GM18519 (cell line): Measurements from ENCODE around the gene NUP98.

Source experiments
- ATAC-seq: cut with Tn5 transposase; IDR thresholded peaks from one replicate; pipeline ENCODE4 v1.9.1; 2021; ENCODE audit warnings: mild to moderate bottlenecking, moderate library complexity; ENCODE audit not compliant: unreplicated experiment, low FRiP score

Gene NUP98

DNA sequence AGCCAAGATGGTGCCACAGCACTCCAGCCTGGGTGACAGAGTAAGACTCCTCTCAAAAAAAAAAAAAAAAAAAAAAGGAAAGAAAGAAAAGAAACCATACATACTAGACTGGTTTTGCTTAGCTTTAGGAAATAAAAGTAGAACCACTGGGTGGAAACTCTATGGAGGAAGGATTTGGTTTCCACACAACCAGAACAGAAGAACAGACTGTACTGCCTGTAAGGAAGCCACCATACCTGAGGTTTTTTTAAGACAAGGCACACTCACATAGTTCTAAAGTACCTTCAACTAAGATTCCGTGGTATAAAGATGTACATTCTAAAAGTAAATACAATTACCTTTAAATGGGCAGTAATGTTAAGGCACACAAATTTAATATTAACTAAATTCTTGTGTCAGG lies 58.6 kb downstream of the NUP98 start:
- ATAC-seq: no peak

DNA sequence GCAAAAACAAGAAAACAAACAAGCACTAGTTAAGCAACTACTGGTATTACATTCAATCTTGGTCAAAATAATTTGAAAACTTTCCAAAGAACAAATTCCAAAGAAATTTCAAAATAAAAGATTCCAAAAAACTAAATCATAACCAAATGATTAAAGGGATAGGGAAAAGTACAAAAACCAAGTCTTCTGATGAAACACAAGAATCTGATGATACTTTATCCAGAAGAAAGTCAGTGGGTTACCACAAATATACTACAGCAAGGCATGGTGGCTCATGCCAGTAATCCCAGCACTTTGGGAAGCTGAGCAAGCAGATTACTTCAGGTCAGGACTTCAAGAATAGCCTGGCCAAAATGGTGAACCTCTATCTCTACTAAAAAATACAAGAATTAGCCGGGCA lies 59.1 kb downstream of the NUP98 start:
- ATAC-seq: no peak

DNA sequence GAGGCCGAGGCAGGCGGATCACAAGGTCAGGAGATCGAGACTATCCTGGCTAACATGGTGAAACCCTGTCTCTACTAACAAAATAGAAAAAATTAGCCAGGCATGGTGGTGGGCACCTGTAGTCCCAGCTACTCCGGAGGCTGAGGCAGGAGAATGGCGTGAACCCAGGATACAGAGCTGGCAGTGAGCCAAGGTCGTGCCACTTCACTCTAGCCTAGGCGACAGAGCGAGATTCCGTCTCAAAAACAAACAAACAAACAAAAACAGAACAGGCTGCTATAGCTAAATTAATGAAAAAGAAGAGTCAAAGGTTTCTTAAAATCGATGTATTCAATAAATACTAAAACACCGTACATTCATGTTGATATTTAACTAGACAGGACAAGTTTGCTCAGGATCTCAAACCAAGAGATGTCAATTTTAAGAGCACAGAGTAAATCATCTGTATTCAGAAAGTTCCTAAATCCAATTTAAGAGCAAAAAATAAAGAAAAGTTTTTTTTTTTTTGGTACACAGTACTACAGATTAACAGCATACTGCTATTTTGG lies 59.9 kb downstream of the NUP98 start:
- ATAC-seq: no peak

DNA sequence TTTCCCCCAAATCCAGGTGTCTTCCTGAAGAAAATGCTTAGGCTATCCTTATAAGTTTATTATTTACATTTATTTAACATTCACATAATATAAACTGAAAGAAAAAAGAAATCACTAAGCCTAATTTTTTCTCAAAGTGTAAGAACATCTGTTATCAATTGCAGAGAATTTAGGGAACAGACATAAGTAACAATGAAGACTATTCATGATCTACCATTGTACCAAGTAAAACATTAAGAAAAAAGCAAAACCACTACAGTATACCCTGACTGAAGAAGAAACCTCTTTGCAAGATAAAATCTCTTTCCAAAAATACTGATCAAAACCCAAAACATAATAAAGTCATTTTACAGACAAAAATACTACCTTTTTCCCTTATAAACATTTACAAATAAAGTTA lies 60.5 kb downstream of the NUP98 start:
- ATAC-seq: no peak

DNA sequence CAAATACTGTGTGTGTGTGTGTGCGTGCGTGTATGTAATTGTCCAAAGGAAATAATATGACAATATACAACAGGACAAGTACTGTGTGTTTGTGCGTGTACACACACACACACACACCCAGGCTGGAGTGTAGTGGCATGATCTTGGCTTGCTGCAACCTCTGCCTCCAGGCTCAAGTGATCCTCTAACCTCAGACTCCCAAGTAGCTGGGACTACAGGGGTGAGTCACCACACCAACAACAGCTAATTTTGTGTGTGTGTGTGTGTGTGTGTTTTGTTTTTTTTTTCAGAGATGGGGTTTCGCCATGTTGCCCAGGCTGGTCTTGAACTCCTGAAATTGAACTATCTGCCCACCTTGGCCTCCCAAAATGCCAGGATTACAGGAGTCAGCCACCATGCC lies 61.5 kb downstream of the NUP98 start:
- ATAC-seq: no peak

DNA sequence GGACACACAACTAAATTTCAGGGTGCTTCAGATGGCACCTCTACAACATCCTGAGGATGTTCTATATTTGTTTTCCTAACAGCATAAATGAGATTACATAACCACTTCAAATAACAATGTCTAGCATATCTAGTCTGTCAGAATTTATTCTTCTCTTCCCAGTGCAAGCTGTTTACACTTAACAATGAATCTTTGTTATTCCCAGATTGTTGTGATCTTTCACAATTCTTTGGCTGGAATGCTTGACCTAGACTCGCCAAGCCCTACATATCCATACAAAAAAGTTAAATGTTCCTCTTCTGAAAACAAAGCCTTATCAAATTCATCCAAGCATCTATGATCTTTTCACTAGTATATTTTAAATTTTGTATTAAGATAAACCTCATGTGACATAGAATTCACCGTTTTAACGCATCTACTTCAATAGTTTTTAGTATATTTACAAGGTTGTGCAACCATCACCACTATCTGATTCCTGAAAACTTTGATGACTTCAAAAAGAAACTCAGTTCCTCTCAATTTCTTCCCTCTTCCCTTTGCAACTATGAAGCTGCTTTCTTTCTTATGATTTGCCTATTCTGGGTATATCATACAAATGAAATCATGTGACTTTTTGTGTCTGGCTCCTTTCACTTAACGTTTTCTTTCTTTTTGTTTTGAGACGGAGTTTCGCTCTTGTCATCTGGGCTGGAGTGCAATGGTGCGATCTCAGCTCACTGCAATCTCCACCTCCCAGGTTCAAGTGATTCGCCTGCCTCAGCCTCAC lies 64.5 kb downstream of the NUP98 start:
- no peak for ATAC-seq

DNA sequence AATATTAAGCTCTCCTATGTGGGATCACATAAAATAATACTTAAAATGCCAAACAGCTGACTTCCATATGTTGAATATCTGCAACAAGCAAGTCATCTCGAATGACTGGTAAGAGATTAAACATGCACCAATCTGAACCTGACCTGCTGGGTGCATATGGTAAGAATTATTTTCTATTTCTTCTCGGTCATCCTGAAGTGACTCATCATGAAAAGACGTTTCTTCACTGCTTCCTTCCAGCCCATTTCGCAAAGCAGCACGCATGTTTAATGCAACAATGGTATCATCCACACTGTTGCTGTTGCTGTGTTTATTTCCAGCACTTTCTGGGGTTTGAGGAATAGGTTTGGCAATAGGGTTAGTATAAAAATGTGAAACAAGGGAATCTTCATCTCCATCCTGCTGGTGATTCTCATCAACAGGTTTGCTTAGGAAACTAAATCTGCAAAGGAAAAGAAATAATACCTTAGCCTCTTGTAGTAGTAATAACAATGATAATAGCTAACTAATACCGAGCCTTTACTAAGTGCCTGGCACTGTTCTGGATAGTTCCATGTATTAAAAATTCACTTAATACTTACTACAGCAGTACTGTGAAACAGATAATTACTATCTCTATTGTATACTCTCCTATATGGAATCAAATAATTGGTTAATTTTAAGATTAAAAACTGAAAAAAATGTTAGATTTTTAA lies 74.2 kb downstream of the NUP98 start:
- no peak for ATAC-seq

DNA sequence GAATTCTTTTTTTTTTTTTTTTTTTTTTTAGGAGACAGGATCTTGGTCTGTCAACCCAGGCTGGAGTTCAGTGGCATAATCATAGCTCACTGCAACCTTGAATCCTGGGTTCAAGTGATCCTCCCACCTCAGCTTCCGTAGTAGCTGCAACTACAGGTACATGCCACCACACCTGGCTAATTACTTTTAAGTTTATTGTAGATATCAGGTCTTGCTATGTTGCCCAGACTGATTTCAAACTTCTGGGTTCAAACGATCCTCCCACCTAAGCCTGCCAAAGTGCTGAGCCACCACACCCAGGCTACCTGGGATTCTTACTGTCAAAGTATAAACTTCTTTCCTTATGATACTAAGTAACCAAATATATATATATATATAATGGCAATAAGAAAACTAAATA lies 75.3 kb downstream of the NUP98 start:
- no peak for ATAC-seq

DNA sequence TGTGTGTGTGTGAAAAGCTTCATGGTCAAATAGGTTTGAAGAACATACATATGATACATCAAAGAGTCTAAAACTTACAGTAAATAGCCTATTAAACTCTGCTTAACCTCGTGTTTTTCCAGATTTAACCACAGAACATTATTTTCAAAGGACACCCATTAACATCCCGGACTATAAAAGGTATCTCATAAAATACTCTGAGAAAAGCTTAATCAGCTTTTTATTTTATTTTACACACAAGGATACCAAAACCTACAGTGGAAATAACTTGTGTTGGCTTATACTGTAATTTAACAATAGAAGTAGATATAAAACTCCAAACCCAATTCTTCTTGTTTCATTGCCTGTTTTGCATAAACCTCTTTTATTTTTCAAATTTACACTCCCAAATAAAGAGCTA lies 76.4 kb downstream of the NUP98 start:
- no peak for ATAC-seq

DNA sequence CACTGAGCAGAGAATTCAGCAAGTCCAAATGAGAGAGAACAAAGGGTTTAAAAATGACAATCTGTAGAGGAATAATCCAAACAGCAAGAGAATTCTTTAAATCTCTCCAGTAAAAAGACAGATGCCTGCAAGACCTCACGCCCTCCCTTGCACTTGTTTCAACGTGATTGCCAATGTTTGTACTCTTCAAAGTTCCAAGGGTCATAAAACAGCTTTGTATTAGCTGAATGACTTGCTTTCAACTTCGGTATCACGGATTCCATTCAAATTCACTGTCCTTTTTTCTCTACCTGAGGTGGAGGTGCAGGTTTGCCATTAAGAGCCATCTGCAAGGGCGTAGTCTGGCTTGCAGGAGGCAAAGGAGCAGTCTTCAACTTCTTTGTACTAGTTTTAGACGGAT lies 85.1 kb downstream of the NUP98 start:
- ATAC-seq: no peak

DNA sequence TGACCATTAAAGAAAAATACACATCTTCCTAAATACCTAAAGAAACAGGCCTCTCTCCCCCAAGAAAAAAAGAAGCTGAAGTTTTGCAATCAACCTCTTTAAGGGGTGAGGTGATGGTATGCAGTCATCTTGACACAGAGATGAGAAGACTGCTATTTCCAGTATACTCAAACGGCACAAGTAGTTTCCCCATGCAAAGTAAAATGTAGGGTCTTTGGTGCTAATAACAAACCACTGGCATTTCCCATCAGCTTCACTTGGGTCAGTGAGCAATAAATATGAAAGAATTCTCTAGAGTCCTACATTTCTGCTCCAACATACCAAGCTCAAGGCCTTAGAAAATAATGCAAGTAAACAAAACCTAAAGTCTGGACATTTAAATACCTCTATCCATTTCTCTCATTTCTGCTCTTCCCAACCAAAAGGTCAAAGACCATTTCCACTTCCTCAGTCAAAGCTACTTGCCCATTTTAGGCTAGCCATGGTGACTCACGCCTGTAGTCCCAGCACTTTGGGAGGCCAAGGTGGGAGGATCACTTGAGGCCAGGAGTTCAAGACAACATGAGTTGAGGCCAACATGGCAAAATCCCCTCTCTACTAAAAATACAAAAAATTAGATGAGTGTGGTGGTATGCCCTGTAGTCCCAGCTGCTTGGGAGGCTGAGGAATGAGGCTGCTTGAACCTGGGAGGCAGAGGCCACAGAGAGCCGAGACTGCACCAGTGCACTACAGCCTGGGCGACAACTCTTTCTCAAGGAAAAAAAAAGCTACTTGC lies 86.7 kb downstream of the NUP98 start:
- ATAC-seq: no peak

DNA sequence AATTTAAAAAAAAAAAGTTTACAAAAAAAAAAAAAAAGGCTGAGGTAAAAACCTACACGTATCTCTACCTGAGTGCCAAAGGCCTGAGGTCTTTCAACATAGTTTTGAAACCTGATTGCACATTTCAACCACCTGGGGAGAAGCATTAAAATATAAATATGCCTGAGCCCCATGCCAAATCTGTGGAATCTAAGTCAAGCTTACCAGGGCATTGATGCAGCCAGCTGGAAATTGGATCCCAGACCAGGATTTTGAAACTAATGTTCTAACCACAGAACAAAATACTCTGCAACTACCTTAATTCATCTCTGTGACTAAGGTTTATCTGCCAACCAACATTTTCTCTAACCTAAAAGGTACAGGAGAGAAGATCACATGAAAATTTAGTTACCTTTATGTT lies 87.4 kb downstream of the NUP98 start:
- ATAC-seq: no peak

DNA sequence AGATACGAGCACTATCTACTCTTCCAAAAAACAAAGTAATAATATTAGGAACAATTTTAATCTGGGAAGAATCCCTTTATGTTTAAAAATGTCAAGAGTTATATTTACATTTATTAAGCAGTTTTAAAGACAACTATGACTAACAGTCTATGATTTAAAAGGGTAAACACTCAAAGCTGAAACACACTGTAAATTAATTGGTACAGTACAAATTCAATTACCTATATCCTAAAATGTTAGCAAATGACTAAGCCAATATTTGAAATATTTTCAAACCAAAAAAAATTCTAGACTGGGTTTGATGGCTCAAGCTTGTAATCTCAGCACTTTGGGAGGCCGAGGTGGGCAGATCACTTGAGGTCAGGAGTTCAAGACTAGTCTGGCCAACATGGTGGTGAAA lies 90.2 kb downstream of the NUP98 start:
- ATAC-seq: no peak

DNA sequence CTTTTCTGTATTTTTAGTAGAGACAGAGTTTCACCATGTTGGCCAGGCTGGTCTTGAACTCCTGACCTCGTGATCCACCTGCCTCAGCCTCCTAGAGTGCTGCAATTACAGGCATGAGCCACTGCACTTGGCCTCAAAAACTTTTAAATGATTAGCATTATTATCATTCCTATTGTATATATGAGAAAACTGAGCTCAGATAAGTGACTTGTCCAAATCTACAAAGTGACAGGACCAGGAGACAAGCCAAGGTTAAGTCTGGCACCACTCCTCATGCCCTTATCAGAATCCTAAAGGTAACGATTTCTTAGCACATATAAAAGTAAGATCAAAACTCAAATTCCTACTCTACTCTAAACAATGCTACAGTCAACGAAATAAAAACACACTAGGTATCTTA lies 94.0 kb downstream of the NUP98 start:
- ATAC-seq: no peak

DNA sequence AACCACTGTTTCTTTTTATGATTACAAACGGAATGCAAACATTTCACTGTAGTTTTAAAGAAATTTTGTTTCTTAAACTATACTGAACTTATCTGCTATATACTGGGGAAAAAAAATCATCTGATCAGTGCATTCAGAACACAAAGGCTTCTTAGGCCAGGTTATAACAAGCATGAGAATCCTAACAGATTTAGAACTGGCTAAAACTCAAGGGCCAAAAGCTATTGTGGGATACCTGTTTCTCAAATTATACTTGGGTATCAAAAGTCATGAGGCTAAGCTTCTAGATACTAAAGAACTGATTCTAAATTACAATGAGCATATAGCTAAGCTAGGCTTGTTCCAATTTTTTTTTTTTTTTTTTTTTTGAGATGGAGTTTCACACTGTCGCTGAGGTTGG lies 96.4 kb downstream of the NUP98 start:
- no peak for ATAC-seq

DNA sequence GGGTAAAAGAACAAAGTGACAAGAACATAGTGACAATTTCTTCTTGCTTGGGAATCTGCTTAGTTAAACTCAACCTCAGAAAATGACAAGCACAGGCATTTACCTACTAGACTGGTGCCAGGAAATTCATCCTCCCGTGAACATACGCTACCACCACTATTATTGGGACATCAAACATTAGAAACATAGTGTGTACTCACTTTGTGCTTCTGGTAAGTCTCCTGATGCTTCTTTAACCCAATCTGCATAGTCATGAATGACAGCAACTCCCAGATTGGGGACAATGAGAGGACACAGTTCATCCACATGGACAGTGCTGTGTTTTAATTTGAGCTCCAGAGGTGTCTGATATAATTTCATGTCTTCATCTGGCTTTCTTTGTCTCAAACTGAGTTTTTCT lies 96.9 kb downstream of the NUP98 start:
- no peak for ATAC-seq

DNA sequence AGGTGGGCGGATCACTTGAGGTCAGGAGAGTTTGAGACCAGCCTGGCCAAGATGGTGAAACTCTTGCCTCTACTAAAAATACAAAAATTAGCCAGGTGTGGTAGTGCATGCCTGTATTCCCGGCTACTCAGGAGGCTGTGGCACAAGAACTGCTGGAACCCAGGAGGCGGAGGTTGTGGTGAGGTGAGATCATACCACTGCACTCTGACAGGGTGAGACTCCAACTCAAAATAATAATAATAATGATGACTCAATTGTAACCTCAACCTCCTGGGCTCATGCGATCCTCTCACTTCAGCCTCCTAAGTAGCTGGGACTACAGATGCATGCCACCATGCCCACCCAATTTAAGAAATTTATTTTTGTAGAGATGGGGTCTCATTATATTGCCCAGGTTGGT lies 110.6 kb downstream of the NUP98 start:
- ATAC-seq: no peak

DNA sequence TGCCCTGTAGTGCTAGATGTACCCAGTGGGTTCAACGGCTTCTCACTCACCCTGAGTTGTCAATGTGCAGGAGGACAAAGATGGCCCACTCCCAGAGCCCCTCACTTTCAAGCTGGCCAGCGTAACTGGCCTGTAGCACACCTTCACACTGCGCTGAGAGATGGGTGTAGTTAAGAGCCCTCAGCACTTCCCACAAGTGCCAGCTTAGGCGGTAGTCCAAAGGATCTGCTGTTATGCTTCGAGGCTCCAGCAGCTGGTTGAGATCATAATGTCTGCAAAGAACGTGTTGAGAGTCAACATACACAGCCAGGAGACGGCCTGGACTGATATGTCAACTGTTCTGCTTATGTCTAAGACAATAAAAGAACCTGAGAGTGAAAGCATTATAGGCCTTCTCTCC lies 111.4 kb downstream of the NUP98 start:
- no peak for ATAC-seq

DNA sequence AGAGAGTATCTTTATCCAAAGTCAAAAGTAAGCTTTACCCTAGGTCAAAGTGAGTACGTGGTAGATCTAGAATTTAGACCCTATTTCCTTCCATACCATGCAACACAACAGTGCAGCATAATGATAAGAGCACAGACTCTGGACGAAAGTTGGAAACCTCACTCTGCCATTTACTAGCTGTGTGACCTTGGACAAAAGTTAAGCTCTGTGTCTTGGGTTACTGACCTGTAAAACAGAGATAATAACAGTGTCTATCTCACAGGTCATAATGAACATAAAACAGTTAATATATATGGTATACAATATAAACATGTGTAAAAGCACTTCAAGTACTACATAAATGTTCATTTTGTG lies 112.6 kb downstream of the NUP98 start:
- ATAC-seq: no peak

DNA sequence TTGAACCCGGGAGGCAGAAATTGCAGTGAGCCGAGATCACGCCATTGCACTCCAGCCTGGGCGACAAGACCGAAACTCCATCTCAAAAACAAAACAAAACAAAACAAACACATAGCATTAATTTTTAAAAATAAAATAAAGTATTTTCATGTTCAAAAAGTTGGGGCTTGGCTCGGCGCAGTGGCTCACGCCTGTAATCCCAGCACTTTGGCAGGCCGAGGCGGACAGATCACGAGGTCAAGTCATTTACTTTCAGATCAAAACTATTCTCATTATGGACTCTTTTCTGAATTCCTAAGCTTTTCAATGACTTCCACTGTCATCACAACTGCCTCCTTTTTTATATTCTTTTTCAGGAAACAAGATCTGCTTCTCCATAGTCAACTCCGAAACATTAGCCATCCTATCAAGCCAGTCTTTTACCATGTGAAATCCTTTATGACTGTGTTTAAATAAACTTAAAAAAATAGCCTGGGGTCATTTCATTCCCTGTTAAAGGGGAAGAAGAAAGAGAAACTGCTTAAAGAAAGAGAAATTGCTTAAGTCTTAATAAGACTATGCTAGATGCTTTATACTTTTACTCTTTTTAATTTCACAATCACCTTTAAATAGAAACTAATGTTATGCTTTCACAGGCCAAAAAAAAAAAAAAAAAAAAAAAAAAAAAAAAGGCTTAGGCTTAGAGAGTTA lies 113.1 kb downstream of the NUP98 start:
- no peak for ATAC-seq

DNA sequence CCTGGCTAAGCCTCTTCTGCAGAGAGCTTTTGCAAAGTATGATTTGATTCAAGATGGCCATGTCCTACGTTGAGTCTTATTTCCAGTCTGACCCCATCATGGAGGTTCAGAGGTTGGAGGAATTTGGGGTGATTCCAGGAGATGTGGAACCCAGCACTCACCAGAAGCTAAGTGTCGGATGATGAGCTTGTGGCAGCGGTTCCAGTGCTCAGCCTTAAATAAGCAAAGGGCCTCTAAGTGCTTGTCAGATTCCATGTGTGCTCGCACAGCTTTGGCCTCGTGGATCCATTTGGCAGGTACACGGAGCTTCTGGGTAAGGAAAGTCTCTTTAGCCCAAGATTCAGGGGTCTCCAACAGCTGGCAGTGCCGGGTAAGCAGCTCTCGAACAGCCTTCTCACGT lies 114.3 kb downstream of the NUP98 start:
- no peak for ATAC-seq
